ENCODE measurements around the gene LXN. TPM values are rescaled to one million over a fixed set of nuclear protein-coding genes. Genes with fewer than 3 reads are reported as not detected.

LXN gene
- total and polyA plus RNA-seq, 2 of the 8 experiments (the other 6 are each of a cell fraction or from before 2014, with no cell fraction given) = 3.2 to 4.7 TPM

GRCh38 chr3:158660711-158661110 is 11.7 kb downstream of the LXN start:
- H4K5ac ChIP-seq (ENCODE audit: insufficient read length, low read depth, low read length) = no peak overlapping the region
- no peaks in the 10 kb centered on the region for H3K23me2 ChIP-seq (ENCODE audit: low read depth, low read length)
- no peak overlapping the region for H2BK5ac ChIP-seq (ENCODE audit: low read depth, low read length)
- no peak overlapping the region for H3K18ac ChIP-seq (ENCODE audit: extremely low read depth, low read length)
- no peaks in the 10 kb centered on the region for H3K79me2 ChIP-seq (ENCODE audit: control insufficient read depth in 1 of 2, insufficient read depth in 2 of 2, low read length in 2 of 2)
- WGBS, 2 experiments (ENCODE audit: extremely low coverage in 1 of 2, insufficient coverage in 1 of 2, insufficient read length in 1 of 2, insufficient replicate concordance in 2 of 2, low coverage in 1 of 2, low lambda C conversion rate in 2 of 2, missing lambda C conversion rate in 1 of 2) = 91% methylated on average over 4 of the region's 4 CpGs; no CpG with 5 or more reads in 1 of the 2 experiments
- no peak overlapping the region for H3K4me3 ChIP-seq (ENCODE audit: extremely low read depth in 1 of 4, insufficient read depth in 2 of 4, low read depth in 3 of 4, low read length in 4 of 4)
- peaks cover 0 to 4% of the 10 kb centered on the region in 2 experiments for H4K20me1 ChIP-seq (replicated peaks in 1 of 2; ENCODE audit: control insufficient read depth in 1 of 2, insufficient read depth in 2 of 2, low read length in 2 of 2)
- no peak overlapping the region for H4K91ac ChIP-seq (replicated peaks; ENCODE audit: insufficient read length, low read length)
- no peak overlapping the region for H2BK15ac ChIP-seq (ENCODE audit: low read length)
- H2BK20ac ChIP-seq (ENCODE audit: low read length) = no peak overlapping the region
- H3K9ac ChIP-seq (replicated peaks in 1 of 4; ENCODE audit: extremely low read depth in 1 of 4, low read depth in 3 of 4, low read length in 3 of 4) = no peak overlapping the region
- H4K8ac ChIP-seq (ENCODE audit: extremely low read depth, insufficient read depth, low read length) = no peak overlapping the region
- H3K36me3 ChIP-seq (ENCODE audit: control insufficient read depth in 2 of 4, insufficient read depth in 4 of 4, low read length in 3 of 4) = peaks cover 11 to 46% (median 19%) of the 10 kb centered on the region in 4 experiments; a peak in 7 of 8 replicates
- H3K4me2 ChIP-seq (ENCODE audit: insufficient read depth in 1 of 2, low read depth in 2 of 2, low read length in 2 of 2) = no peak overlapping the region
- no peaks in the 10 kb centered on the region for H3K79me1 ChIP-seq (ENCODE audit: low read depth, low read length)
- H3K23ac ChIP-seq (ENCODE audit: insufficient read length) = no peak overlapping the region
- TF ChIP-seq EZH2 (IDR thresholded peaks at IDR 0.05; ENCODE audit: low read depth, low read length, severe bottlenecking) (no peak), SUZ12 (IDR thresholded peaks at IDR 0.05; ENCODE audit: low read length) (no peak), USF2 (IDR thresholded peaks at IDR 0.05; ENCODE audit: low read length) (no peak), EP300 (IDR thresholded peaks at IDR 0.05; ENCODE audit: borderline replicate concordance in 1 of 2, low read depth in 2 of 2, low read length in 2 of 2) (no peak)
- no peaks in the 10 kb centered on the region for H3K27me3 ChIP-seq (replicated peaks in 1 of 4; ENCODE audit: control insufficient read depth in 3 of 4, extremely low read depth in 1 of 4, insufficient read depth in 3 of 4, low read length in 3 of 4)
- H2BK120ac ChIP-seq (replicated peaks; ENCODE audit: low read depth, low read length) = no peak overlapping the region
- H3K9me3 ChIP-seq (ENCODE audit: insufficient read depth in 2 of 2, low read depth in 1 of 2, low read length in 1 of 2) = no peaks in the 10 kb centered on the region
- H3K4me1 ChIP-seq (replicated peaks in 1 of 4; ENCODE audit: control insufficient read depth in 3 of 4, insufficient read depth in 4 of 4, low read length in 3 of 4) = no peaks in the 10 kb centered on the region
- H2BK12ac ChIP-seq (ENCODE audit: low read depth, low read length) = no peak overlapping the region
- POLR2A ChIA-PET (ENCODE audit: partially characterized antibody) = interaction anchor here (2.7 kb wide), 1 partner anchor 16 kb away, joined by 15 read pairs; the partner anchor contains the start of gene GFM1
- no peak for FAIRE-seq
- H2AK5ac ChIP-seq (ENCODE audit: low read depth, low read length) = no peak overlapping the region
- CTCF ChIA-PET (ENCODE audit: partially characterized antibody) = interaction anchor here (0.6 to 3.9 kb wide), 18 partner anchors 9 to 604 kb away, joined by 3 to 48 read pairs (median 6); partner anchors contain the start of genes GFM1 and LXN
- H3K4ac ChIP-seq (replicated peaks; ENCODE audit: insufficient read length, low read depth, low read length) = no peak overlapping the region
- no peak overlapping the region for H2AFZ ChIP-seq (ENCODE audit: low read length)
- H3K27ac ChIP-seq (ENCODE audit: low read depth, low read length) = no peak overlapping the region
- no peak overlapping the region for H3K56ac ChIP-seq (replicated peaks; ENCODE audit: insufficient read length, low read depth, low read length)
- no peak for DNase-seq (ENCODE audit: low read depth in 1 of 2, low spot score in 2 of 2)
- no peak overlapping the region for H3K14ac ChIP-seq (ENCODE audit: insufficient read length)

All from H1 (cell line).